ENCODE measurements around the gene IL1RAP. TPM values are rescaled to one million over a fixed set of nuclear protein-coding genes. Genes with fewer than 3 reads are reported as not detected.

IL1RAP gene
- total and polyA plus RNA-seq, 2 experiments from 2014 or later = 3.6 to 5.0 TPM

- TF ChIP-seq JUNB (IDR thresholded peaks at IDR 0.05; ENCODE audit: unreplicated experiment) = no peak
- no peak for TF ChIP-seq ZNF331 (CRISPR knock-in tag; IDR thresholded peaks at IDR 0.05; ENCODE audit: low read depth)
- TF ChIP-seq NANOG (IDR thresholded peaks at IDR 0.05; ENCODE audit: borderline replicate concordance) = no peak
- TF ChIP-seq POLR2AphosphoS5 (IDR thresholded peaks at IDR 0.05; ENCODE audit: low read depth) = no peak
- no peak for TF ChIP-seq CTCF (conservative IDR thresholded peaks at IDR 0.05; ENCODE audit: low read depth in 2 of 2)
- no peak for TF ChIP-seq REST (IDR thresholded peaks at IDR 0.05; ENCODE audit: unreplicated experiment)
- no peak for TF ChIP-seq ZNF114 (CRISPR knock-in tag; IDR thresholded peaks at IDR 0.05)
- TF ChIP-seq ETS1 (IDR thresholded peaks at IDR 0.05) = no peak
- no peak for TF ChIP-seq STAT1 (IDR thresholded peaks at IDR 0.05; ENCODE audit: unreplicated experiment)
- TF ChIP-seq EZH2phosphoT487 (IDR thresholded peaks at IDR 0.05; ENCODE audit: unreplicated experiment) = no peak
Measured at GRCh38 chr3:190579514-190580137, 65.7 kb downstream of the IL1RAP start (continued).

- ATAC-seq = no peak
- H3K4me3 ChIP-seq = no peak overlapping the region
- H3K36me3 Mint-ChIP-seq (ENCODE audit: low read depth) = peaks cover 5% of the 10 kb centered on the region; the same call in 2 of the 3 replicates
- H3K27ac ChIP-seq (ENCODE audit: low read depth) = no peak overlapping the region
- peaks cover 2% of the 10 kb centered on the region for H3K27me3 Mint-ChIP-seq (ENCODE audit: insufficient read depth, low read depth, poor library complexity)
- no peaks in the 10 kb centered on the region for H3K36me3 ChIP-seq (ENCODE audit: insufficient read depth)
- H3K27me3 ChIP-seq (ENCODE audit: insufficient read depth) = no peaks in the 10 kb centered on the region
- no peaks in the 10 kb centered on the region for H3K4me1 ChIP-seq (ENCODE audit: insufficient read depth)
- no peaks in the 10 kb centered on the region for H3F3A ChIP-seq (replicated peaks; ENCODE audit: low read depth)
- H3K4me3 Mint-ChIP-seq = no peak overlapping the region
- no peak overlapping the region for H3K27ac Mint-ChIP-seq
- no peak overlapping the region for H3K4me2 ChIP-seq
- no peaks in the 10 kb centered on the region for H3K79me2 ChIP-seq (replicated peaks; ENCODE audit: insufficient read depth)
- no peak overlapping the region for H2AFZ ChIP-seq
- H3K9me3 Mint-ChIP-seq = peaks cover 3% of the 10 kb centered on the region; the same call in 2 of the 3 replicates
- no peaks in the 10 kb centered on the region for H4K20me1 ChIP-seq (replicated peaks; ENCODE audit: insufficient read depth)
- no peaks in the 10 kb centered on the region for H3K4me1 Mint-ChIP-seq
- no peaks in the 10 kb centered on the region for H3K9me2 ChIP-seq (ENCODE audit: insufficient read depth)
- DNase-seq (ENCODE audit: low spot score) = no peak
- TF ChIP-seq EZH2 (IDR thresholded peaks at IDR 0.05; ENCODE audit: low read depth, unreplicated experiment) = no peak
- TF ChIP-seq ZNF114 (CRISPR knock-in tag; IDR thresholded peaks at IDR 0.05) = no peak
- no peak for TF ChIP-seq POLR2AphosphoS5 (IDR thresholded peaks at IDR 0.05; ENCODE audit: low read depth)
- no peak for TF ChIP-seq CREB1 (CRISPR knock-in tag; IDR thresholded peaks at IDR 0.05; ENCODE audit: low read depth)
- no peak for TF ChIP-seq STAT1 (IDR thresholded peaks at IDR 0.05; ENCODE audit: unreplicated experiment)
- no peak for TF ChIP-seq ETS1 (IDR thresholded peaks at IDR 0.05)
- TF ChIP-seq EZH2phosphoT487 (IDR thresholded peaks at IDR 0.05; ENCODE audit: unreplicated experiment) = no peak
- TF ChIP-seq NANOG (IDR thresholded peaks at IDR 0.05; ENCODE audit: borderline replicate concordance) = no peak
- TF ChIP-seq JUNB (IDR thresholded peaks at IDR 0.05; ENCODE audit: unreplicated experiment) = no peak
Measured at GRCh38 chr3:190580417-190580816, 66.5 kb downstream of the IL1RAP start.
